Endothelial cell (in vitro differentiated cells): ENCODE data around the gene TRPC5OS. TPM values are rescaled to one million over a fixed set of nuclear protein-coding genes. Genes with fewer than 3 reads are reported as not detected.

Experiments used
- DNase-seq: peaks from one replicate; pipeline ENCODE4 v3.0.0; 2021; ENCODE audit warnings: low spot score
- H3K27ac Mint-ChIP-seq: one replicate; pipeline ENCODE4 v1.8.0; 2021; ENCODE audit warnings: mixed read lengths, inconsistent platforms; ENCODE audit not compliant: unreplicated experiment
- H3K27me3 Mint-ChIP-seq: one replicate; pipeline ENCODE4 v1.8.0; 2021; ENCODE audit warnings: mild to moderate bottlenecking, moderate library complexity, mixed read lengths, inconsistent platforms; ENCODE audit not compliant: unreplicated experiment
- H3K36me3 Mint-ChIP-seq: one replicate; pipeline ENCODE4 v1.8.0; 2021; ENCODE audit warnings: mild to moderate bottlenecking, low read depth, mixed read lengths, inconsistent platforms; ENCODE audit not compliant: unreplicated experiment
- H3K4me1 Mint-ChIP-seq: one replicate; pipeline ENCODE4 v1.8.0; 2021; ENCODE audit warnings: mild to moderate bottlenecking, mixed read lengths, inconsistent platforms; ENCODE audit not compliant: unreplicated experiment
- H3K4me3 Mint-ChIP-seq: one replicate; pipeline ENCODE4 v1.8.0; 2021; ENCODE audit warnings: mild to moderate bottlenecking, mixed read lengths, inconsistent platforms; ENCODE audit not compliant: unreplicated experiment
- H3K9me3 Mint-ChIP-seq: one replicate; pipeline ENCODE4 v1.8.0; 2021; ENCODE audit warnings: mixed read lengths, inconsistent platforms; ENCODE audit not compliant: unreplicated experiment
- total RNA-seq: library from RNA; stranded (reverse); fragmentation: NEBNext Ultra II Directional; extraction: Animal tissue kit (Norgen Biotek cat#: 25700); gene quantifications from one replicate; pipeline ENCODE4 v1.2.1, GENCODE V29; 2021; ENCODE audit not compliant: unreplicated experiment
- TF ChIP-seq, protein P1 (sequence below): fragments of 200-600 bp; sonication (generic); IDR thresholded peaks from one replicate; pipeline ENCODE4 v1.5.0; 2021; ENCODE audit warnings: antibody characterized with exemption; ENCODE audit not compliant: unreplicated experiment

TRPC5OS gene
- total RNA-seq, 1 donor from 2014 or later, result not detected

- TF ChIP-seq, protein P1, sequence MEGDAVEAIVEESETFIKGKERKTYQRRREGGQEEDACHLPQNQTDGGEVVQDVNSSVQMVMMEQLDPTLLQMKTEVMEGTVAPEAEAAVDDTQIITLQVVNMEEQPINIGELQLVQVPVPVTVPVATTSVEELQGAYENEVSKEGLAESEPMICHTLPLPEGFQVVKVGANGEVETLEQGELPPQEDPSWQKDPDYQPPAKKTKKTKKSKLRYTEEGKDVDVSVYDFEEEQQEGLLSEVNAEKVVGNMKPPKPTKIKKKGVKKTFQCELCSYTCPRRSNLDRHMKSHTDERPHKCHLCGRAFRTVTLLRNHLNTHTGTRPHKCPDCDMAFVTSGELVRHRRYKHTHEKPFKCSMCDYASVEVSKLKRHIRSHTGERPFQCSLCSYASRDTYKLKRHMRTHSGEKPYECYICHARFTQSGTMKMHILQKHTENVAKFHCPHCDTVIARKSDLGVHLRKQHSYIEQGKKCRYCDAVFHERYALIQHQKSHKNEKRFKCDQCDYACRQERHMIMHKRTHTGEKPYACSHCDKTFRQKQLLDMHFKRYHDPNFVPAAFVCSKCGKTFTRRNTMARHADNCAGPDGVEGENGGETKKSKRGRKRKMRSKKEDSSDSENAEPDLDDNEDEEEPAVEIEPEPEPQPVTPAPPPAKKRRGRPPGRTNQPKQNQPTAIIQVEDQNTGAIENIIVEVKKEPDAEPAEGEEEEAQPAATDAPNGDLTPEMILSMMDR, result no peak
- no peak overlapping the region for H3K4me3 Mint-ChIP-seq
- H3K4me1 Mint-ChIP-seq, result no peaks in the 10 kb centered on the region
These were observed 14.4 kb upstream of the TRPC5OS start for GRCh38 chrX:111861605-111862004.

DNA sequence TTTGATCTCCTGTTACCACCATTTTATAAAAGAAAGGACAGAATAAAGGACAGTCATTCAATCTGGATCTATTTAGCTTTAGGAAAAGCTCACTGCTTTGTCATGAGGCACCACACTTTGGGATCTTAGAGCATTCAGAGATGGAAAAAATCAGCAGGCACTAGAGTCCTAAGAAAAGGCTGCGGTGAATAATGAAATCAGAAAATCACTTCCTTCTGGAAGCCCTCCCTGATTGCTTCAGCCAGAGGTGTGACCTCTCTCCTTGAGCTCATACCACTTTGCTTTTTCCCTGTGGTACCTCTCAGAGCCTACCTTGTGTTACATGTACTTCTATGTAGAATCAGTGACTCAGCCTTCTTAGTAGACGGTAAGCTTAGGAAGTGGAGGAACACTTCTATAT lies 8.7 kb upstream of the TRPC5OS start:
- peaks cover 3% of the 10 kb centered on the region for H3K27me3 Mint-ChIP-seq
- H3K4me1 Mint-ChIP-seq, result peaks cover 10% of the 10 kb centered on the region
- TF ChIP-seq, protein P1, result no peak
- no peak overlapping the region for H3K4me3 Mint-ChIP-seq
- no peak for DNase-seq
- H3K9me3 Mint-ChIP-seq, result no peaks in the 10 kb centered on the region
- H3K36me3 Mint-ChIP-seq, result no peaks in the 10 kb centered on the region
- no peak overlapping the region for H3K27ac Mint-ChIP-seq

More at GRCh38 chrX:111861605-111862004, 14.4 kb upstream of the TRPC5OS start:
- Mint-ChIP-seq H3K27ac (no peak overlapping the region), H3K9me3 (no peaks in the 10 kb centered on the region), H3K27me3 (no peaks in the 10 kb centered on the region), H3K36me3 (no peaks in the 10 kb centered on the region)
- DNase-seq, result no peak

DNA sequence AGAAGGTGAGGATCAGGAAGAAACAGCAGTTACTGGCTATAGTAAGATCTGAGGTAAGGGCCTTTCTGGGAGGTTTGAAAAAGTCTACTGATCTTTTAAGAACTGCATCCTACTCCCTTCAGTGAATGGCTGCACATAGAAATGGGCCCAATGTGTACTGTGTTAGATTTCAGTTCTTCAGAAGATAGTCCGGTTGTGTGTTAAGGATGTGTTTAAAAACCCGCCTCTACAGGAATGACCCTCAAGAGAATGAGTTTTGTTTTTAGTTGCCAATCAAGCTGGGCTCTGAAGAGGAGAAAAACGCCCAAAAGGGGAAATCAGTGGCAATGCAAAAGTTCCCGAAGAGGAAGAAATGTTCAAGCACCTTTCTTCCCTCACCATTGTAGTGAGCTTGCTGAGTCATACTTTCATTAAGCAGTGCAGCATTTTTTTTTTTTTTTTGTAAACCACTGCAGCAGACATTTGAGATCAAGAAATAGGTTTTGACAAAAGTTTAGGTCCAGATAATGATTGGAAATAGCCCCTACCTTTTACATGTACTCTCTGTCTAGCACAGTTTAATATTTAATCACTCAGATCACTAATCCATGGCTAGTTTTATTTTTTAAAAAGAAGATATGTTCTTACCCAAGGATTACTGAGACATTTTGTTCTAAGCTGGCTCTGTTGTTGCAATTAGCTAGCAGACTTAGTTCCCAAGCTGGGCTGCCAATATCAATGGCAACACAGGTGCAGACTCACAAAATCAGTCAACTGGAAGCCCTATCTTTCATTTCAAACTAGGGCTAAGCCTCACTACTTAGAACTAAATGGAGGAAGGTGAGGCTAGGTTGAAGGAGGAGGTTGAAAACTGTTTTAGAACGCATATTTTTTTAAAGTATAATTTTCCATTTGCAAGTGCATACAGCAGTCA lies 7.0 kb upstream of the TRPC5OS start:
- H3K27ac Mint-ChIP-seq, result peak overlapping the region; percentile 67
- DNase-seq, result no peak
- H3K4me3 Mint-ChIP-seq, result no peak overlapping the region
- peaks cover 3% of the 10 kb centered on the region for H3K27me3 Mint-ChIP-seq
- H3K4me1 Mint-ChIP-seq, result peaks cover 10% of the 10 kb centered on the region
- no peaks in the 10 kb centered on the region for H3K36me3 Mint-ChIP-seq
- TF ChIP-seq, protein P1, result no peak
- no peaks in the 10 kb centered on the region for H3K9me3 Mint-ChIP-seq

GRCh38 chrX:111869639-111870034 lies 6.3 kb upstream of the TRPC5OS start:
- H3K4me1 Mint-ChIP-seq, result peaks cover 10% of the 10 kb centered on the region
- H3K9me3 Mint-ChIP-seq, result no peaks in the 10 kb centered on the region
- H3K27ac Mint-ChIP-seq, result no peak overlapping the region

More at GRCh38 chrX:111869639-111870034, 6.3 kb upstream of the TRPC5OS start:
- H3K4me3 Mint-ChIP-seq, result no peak overlapping the region
- TF ChIP-seq, protein P1, result peak; percentile 34
- H3K27me3 Mint-ChIP-seq, result peaks cover 3% of the 10 kb centered on the region
- no peaks in the 10 kb centered on the region for H3K36me3 Mint-ChIP-seq
- peak; percentile 37 for DNase-seq
